Endothelial cell of umbilical vein (primary cell): ENCODE data around the gene HAPLN2.

Experiments
- EZH2 ChIP-seq: IDR thresholded peaks from 2 replicates; pipeline ENCODE4 v1.6.1; 2012; ENCODE audit warnings: borderline replicate concordance, low read depth, mild to moderate bottlenecking, moderate library complexity, low read length, inconsistent platforms; ENCODE audit not compliant: severe bottlenecking
- GATA2 ChIP-seq: IDR thresholded peaks from 2 replicates; pipeline ENCODE4 v1.7.0; 2011; ENCODE audit warnings: low read depth, mild to moderate bottlenecking, moderate library complexity, mixed read lengths, low read length; ENCODE audit not compliant: insufficient read length, insufficient read depth
- JUN ChIP-seq: IDR thresholded peaks from 2 replicates; pipeline ENCODE4 v1.6.1; 2011; ENCODE audit warnings: borderline replicate concordance, low read depth; ENCODE audit not compliant: insufficient read length, insufficient read depth
- POLR2A ChIP-seq: IDR thresholded peaks from 2 replicates; pipeline ENCODE4 v1.6.1; 2012; ENCODE audit warnings: low read depth, mild to moderate bottlenecking, control low read depth, low read length
- TF ChIP-seq, protein P1 (sequence below), 2 donors: IDR thresholded peaks; 1 replicate in 1 of 2; 2 replicates in 1 of 2; pipeline ENCODE4 v1.5.1; 2011; ENCODE audit warnings: low read length in 2 of 2, mild to moderate bottlenecking in 2 of 2, moderate library complexity in 2 of 2, control low read depth in 1 of 2, inconsistent platforms in 1 of 2, low read depth in 1 of 2; ENCODE audit not compliant: insufficient read depth in 1 of 2; ENCODE audit errors: extremely low read depth in 1 of 2

GRCh38 chr1:156669794-156670193 lies 50.6 kb downstream of the HAPLN2 start:
- TF ChIP-seq, protein P1, sequence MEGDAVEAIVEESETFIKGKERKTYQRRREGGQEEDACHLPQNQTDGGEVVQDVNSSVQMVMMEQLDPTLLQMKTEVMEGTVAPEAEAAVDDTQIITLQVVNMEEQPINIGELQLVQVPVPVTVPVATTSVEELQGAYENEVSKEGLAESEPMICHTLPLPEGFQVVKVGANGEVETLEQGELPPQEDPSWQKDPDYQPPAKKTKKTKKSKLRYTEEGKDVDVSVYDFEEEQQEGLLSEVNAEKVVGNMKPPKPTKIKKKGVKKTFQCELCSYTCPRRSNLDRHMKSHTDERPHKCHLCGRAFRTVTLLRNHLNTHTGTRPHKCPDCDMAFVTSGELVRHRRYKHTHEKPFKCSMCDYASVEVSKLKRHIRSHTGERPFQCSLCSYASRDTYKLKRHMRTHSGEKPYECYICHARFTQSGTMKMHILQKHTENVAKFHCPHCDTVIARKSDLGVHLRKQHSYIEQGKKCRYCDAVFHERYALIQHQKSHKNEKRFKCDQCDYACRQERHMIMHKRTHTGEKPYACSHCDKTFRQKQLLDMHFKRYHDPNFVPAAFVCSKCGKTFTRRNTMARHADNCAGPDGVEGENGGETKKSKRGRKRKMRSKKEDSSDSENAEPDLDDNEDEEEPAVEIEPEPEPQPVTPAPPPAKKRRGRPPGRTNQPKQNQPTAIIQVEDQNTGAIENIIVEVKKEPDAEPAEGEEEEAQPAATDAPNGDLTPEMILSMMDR (IDR thresholded peaks at IDR 0.05; ENCODE audit: extremely low read depth in 1 of 2, insufficient read depth in 1 of 2, low read depth in 1 of 2, low read length in 2 of 2) = no peak
- TF ChIP-seq EZH2 = no peak
- no peak for TF ChIP-seq JUN
- no peak for TF ChIP-seq GATA2
- no peak for TF ChIP-seq POLR2A
